GM23248 (cell line): ENCODE data around the gene CSPG4. TPM values are rescaled to one million over a fixed set of nuclear protein-coding genes. Genes with fewer than 3 reads are reported as not detected.

ENCODE experiments used
- DNase-seq: peaks from one replicate; pipeline ENCODE4 v3.0.0-alpha.2; 2015
- H2AFZ ChIP-seq: fragments of 200-600 bp; sonication (generic); 2 replicates; pipeline ENCODE4 v1.6.1; 2016; ENCODE audit warnings: antibody characterized with exemption
- H3F3A ChIP-seq: fragments of 200-600 bp; sonication (generic); 2 replicates; pipeline ENCODE4 v1.6.1; 2016; ENCODE audit warnings: mild to moderate bottlenecking, antibody characterized with exemption, mixed run types; ENCODE audit not compliant: insufficient read depth
- H3K27ac ChIP-seq: fragments of 200-600 bp; sonication (generic); 2 replicates; pipeline ENCODE4 v1.5.1; 2016; ENCODE audit warnings: mild to moderate bottlenecking
- H3K27me3 ChIP-seq: fragments of 200-600 bp; sonication (generic); replicated peaks from 2 replicates; pipeline ENCODE4 v1.6.1; 2016; ENCODE audit warnings: mild to moderate bottlenecking; ENCODE audit not compliant: insufficient read depth
- H3K36me3 ChIP-seq: fragments of 200-600 bp; sonication (generic); 2 replicates; pipeline ENCODE4 v1.6.1; 2016; ENCODE audit warnings: low read depth, mild to moderate bottlenecking
- H3K4me1 ChIP-seq: fragments of 200-600 bp; sonication (generic); 2 replicates; pipeline ENCODE4 v1.6.1; 2016; ENCODE audit warnings: mild to moderate bottlenecking; ENCODE audit not compliant: insufficient read depth
- H3K4me2 ChIP-seq: fragments of 200-600 bp; sonication (generic); one replicate; pipeline ENCODE4 v1.6.1; 2016; ENCODE audit warnings: mild to moderate bottlenecking; ENCODE audit not compliant: unreplicated experiment
- H3K4me3 ChIP-seq: fragments of 200-600 bp; sonication (generic); 2 replicates; pipeline ENCODE4 v1.5.1; 2016; ENCODE audit warnings: mild to moderate bottlenecking
- H3K79me2 ChIP-seq: fragments of 200-600 bp; sonication (generic); 2 replicates; pipeline ENCODE4 v1.6.1; 2016; ENCODE audit warnings: mild to moderate bottlenecking; ENCODE audit not compliant: insufficient read depth
- H3K9ac ChIP-seq: fragments of 200-600 bp; sonication (generic); 2 replicates; pipeline ENCODE4 v1.6.1; 2016; ENCODE audit warnings: mild to moderate bottlenecking
- H3K9me2 ChIP-seq: fragments of 200-600 bp; sonication (generic); 2 replicates; pipeline ENCODE4 v1.6.1; 2016; ENCODE audit warnings: mixed run types, mild to moderate bottlenecking, moderate library complexity; ENCODE audit not compliant: insufficient read depth
- H3K9me3 ChIP-seq: fragments of 200-600 bp; sonication (generic); one replicate; pipeline ENCODE4 v1.6.1; 2017; ENCODE audit warnings: low read depth
- H4K20me1 ChIP-seq: fragments of 200-600 bp; sonication (generic); 2 replicates; pipeline ENCODE4 v1.6.0; 2016; ENCODE audit not compliant: insufficient read depth
- EZH2 ChIP-seq: fragments of 200-600 bp; sonication (generic); IDR thresholded peaks from 2 replicates; pipeline ENCODE4 v1.6.1; 2018; ENCODE audit warnings: antibody characterized with exemption, mild to moderate bottlenecking; ENCODE audit not compliant: insufficient read depth, poor library complexity, severe bottlenecking
- EZH2phosphoT487 ChIP-seq: fragments of 200-600 bp; sonication (generic); IDR thresholded peaks from 2 replicates; pipeline ENCODE4 v1.6.1; 2018; ENCODE audit warnings: antibody characterized with exemption, moderate library complexity, mild to moderate bottlenecking, low read depth; ENCODE audit not compliant: insufficient read depth
- WGBS, 2 experiments: methylation state at CpG; one replicate each; pipeline ENCODE4 v1.1.6; 2015 to 2017; ENCODE audit warnings: low lambda C conversion rate in 2 of 2, low coverage in 1 of 2; ENCODE audit errors: missing lambda C conversion rate in 2 of 2; 5-methylcytosine and 5-hydroxymethylcytosine counted together
- in situ Hi-C: fragments of 300-500 bp; cut with MboI; formaldehyde crosslinking; loops from 2 replicates; pipeline ENCODE4 v1.15.0; 2020
- polyA plus RNA-seq: library from polyadenylated mRNA; unstranded; fragments of >200 nt; fragmentation: Nextera tagmentation; extraction: Ambion mirVana; gene quantifications from 2 replicates; pipeline ENCODE4 v1.2.1, GENCODE V29; 2016
- total RNA-seq: library from RNA; depleted of rRNA; stranded (reverse); fragments of >200 nt; shearing (Covaris generic); gene quantifications from 2 replicates; pipeline ENCODE4 v1.2.3, GENCODE V29; 2014

CSPG4 gene
- total and polyA plus RNA-seq, 2 experiments from 2014 or later = 5.3 to 25.8 TPM

DNA sequence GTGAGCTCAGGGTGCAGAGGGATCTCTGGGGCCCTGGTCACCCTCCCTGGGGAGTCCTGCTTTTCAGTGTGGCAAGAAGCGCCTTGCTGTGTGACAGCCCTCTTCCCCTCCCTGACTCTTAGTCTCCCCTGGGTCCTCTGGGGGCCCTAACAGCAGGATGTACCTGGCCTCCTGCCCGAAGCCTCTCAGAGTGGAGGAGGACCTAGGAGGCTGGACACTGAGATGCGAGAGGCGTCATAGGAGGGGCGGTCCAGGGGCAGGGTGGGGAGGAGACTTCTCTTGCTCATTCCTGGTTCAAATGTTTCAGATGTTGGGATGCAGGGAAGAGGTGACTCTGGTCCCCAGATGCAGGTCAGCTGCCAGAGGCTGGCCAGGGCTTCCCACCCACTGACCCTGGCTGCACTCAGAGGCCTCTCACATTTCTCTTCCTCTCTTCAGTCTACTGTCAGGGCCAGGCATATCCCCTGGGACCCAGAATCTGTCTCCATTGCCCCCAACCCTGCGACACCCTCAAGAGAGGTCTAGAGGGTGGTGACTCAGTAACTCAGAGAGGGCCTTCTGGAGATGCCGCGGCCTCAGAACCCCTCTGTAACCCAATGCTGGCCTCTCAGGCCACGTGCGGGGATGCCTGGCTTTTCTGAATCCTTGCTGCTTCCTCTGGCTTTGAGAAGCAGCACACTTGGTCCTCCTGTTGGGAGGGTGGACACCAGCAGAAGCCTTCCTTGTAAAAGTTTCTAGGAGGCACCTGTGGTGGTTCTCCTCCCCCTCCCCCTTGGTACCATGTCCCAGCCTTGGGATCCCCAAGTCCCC is 39.0 kb downstream of the CSPG4 start:
- TF ChIP-seq EZH2phosphoT487 = no peak
- no peak for TF ChIP-seq EZH2
- H3K4me2 ChIP-seq = peak overlapping the region; percentile 53
- no peak overlapping the region for H2AFZ ChIP-seq
- no peak overlapping the region for H3K4me3 ChIP-seq
- peaks cover 19% of the 10 kb centered on the region; the same call in 1 of the 2 replicates for H3F3A ChIP-seq
- no peaks in the 10 kb centered on the region for H4K20me1 ChIP-seq
- H3K9ac ChIP-seq = peak overlapping the region; percentile 74
- no peaks in the 10 kb centered on the region for H3K79me2 ChIP-seq
- no peaks in the 10 kb centered on the region for H3K27me3 ChIP-seq
- no peaks in the 10 kb centered on the region for H3K9me3 ChIP-seq
- peak; percentile 90 for DNase-seq
- H3K36me3 ChIP-seq = no peaks in the 10 kb centered on the region
- H3K27ac ChIP-seq = peak overlapping the region; percentile 81
- WGBS, 2 experiments = 35 to 53% methylated on average over 9 to 10 of the region's 10 CpGs
- peaks cover 28% of the 10 kb centered on the region for H3K4me1 ChIP-seq
- in situ Hi-C loops = no loop called here
- no peaks in the 10 kb centered on the region for H3K9me2 ChIP-seq

DNA sequence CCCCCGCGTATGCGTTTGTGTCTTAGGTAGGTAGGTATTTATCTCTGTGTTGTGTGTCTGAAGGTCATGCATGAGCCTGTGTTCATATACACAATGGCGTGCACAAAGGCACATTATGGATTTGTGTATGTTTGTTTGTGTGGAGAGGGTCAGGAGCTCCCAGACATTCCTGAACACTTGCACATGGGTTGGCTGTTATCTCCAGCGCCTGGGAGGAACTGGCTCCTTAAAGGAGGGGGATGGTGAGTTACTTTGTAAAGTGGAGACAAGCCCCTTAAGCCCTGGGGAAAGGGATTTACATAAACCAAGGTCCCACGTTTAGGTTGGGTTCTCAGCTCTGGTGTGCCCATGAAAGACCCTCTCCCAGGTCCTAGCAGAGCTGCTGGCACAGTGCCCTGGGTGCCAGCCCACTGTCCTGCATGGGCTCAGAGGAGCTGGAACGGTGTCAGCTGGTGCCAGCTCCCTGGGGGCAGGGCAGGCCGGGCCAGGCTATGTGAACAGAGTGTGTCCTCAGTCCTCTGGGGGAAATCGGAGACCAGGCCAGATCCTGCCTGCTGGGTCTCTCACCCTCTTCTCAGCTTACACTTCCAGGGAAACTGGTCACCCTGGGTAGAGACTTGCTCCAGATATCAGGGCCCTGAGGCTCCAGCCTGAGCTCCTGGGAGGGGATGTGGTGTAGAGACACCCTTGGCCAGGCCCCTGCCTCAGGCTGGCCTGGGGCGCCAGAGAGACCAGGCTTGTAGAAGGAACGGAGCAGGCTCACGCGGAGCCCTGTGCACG is 39.8 kb downstream of the CSPG4 start:
- Histone ChIP-seq H4K20me1 (no peaks in the 10 kb centered on the region), H2AFZ (no peak overlapping the region), H3K9me2 (no peaks in the 10 kb centered on the region), H3K9ac (peak overlapping the region; percentile 74), H3K79me2 (no peaks in the 10 kb centered on the region), H3K27ac (peak overlapping the region; percentile 81), H3K27me3 (no peaks in the 10 kb centered on the region), H3K36me3 (no peaks in the 10 kb centered on the region), H3K4me2 (peak overlapping the region; percentile 53), H3F3A (peaks cover 19% of the 10 kb centered on the region; the same call in 1 of the 2 replicates), H3K4me1 (peaks cover 30% of the 10 kb centered on the region), H3K9me3 (no peaks in the 10 kb centered on the region), H3K4me3 (no peak overlapping the region)
- TF ChIP-seq EZH2 (no peak), EZH2phosphoT487 (no peak)
- in situ Hi-C loops = no loop called here
- WGBS, 2 experiments = 33 to 36% methylated on average over 11 to 14 of the region's 14 CpGs
- peak; percentile 63 for DNase-seq

GRCh38 chr15:75671730-75672602 is 40.7 kb downstream of the CSPG4 start:
- Histone ChIP-seq H3K9ac (peak overlapping the region; percentile 74), H3K36me3 (no peaks in the 10 kb centered on the region), H3K79me2 (no peaks in the 10 kb centered on the region), H3K4me3 (no peak overlapping the region), H3K27me3 (no peaks in the 10 kb centered on the region), H3F3A (peaks cover 22% of the 10 kb centered on the region), H3K27ac (peak overlapping the region; percentile 81), H3K9me2 (no peaks in the 10 kb centered on the region), H3K4me2 (peak overlapping the region; percentile 53), H3K4me1 (peaks cover 39% of the 10 kb centered on the region), H3K9me3 (no peaks in the 10 kb centered on the region), H2AFZ (no peak overlapping the region), H4K20me1 (no peaks in the 10 kb centered on the region)
- TF ChIP-seq EZH2 (no peak), EZH2phosphoT487 (no peak)
- 75% methylated on average over 11 of the region's 11 CpGs for WGBS, 2 experiments
- in situ Hi-C loops = no loop called here
- no peak for DNase-seq

- H3K4me3 ChIP-seq = no peak overlapping the region
- no peaks in the 10 kb centered on the region for H3K27me3 ChIP-seq
- in situ Hi-C loops = no loop called here
- H2AFZ ChIP-seq = no peak overlapping the region
- H3K9me2 ChIP-seq = no peaks in the 10 kb centered on the region
- H3K4me2 ChIP-seq = no peak overlapping the region
- DNase-seq = no peak
- 66 to 94% methylated on average over 4 to 6 of the region's 6 CpGs for whole genome bisulfite sequencing, 2 experiments
- H3K4me1 ChIP-seq = peaks cover 54% of the 10 kb centered on the region
- H3K9me3 ChIP-seq = no peaks in the 10 kb centered on the region
- no peaks in the 10 kb centered on the region for H3K36me3 ChIP-seq
- TF ChIP-seq EZH2 = no peak
- no peak for TF ChIP-seq EZH2phosphoT487
- H3F3A ChIP-seq = peaks cover 38% of the 10 kb centered on the region
- no peak overlapping the region for H3K9ac ChIP-seq
- no peaks in the 10 kb centered on the region for H3K79me2 ChIP-seq
- no peaks in the 10 kb centered on the region for H4K20me1 ChIP-seq
- no peak overlapping the region for H3K27ac ChIP-seq
These were observed 42.8 kb downstream of the CSPG4 start for GRCh38 chr15:75669879-75670212.
